Body of pancreas (tissue), 4 donors: ENCODE measurements around the gene DNAJA4.

Experiments used
- CTCF ChIP-seq, 7 experiments: fragments of 450-650 bp in 4 of 7; fragments of 200-600 bp in 3 of 7; sonication (generic) in 3 of 7; IDR thresholded peaks; one replicate each; pipeline ENCODE4 v1.5.1; 2016 to 2019; ENCODE audit warnings: antibody characterized with exemption in 7 of 7
- POLR2A ChIP-seq, 3 donors: fragments of 450-650 bp; IDR thresholded peaks; one replicate each; pipeline ENCODE4 v1.6.1; 2016; ENCODE audit warnings: antibody characterized with exemption in 3 of 3, mild to moderate bottlenecking in 2 of 3

- TF ChIP-seq CTCF (IDR thresholded peaks at IDR 0.05) (no peak), POLR2A (IDR thresholded peaks at IDR 0.05) (no peak)
Measured at GRCh38 chr15:78321041-78321570, 56.7 kb downstream of the DNAJA4 start.
